Activated T-cell treated with anti-CD3 and anti-CD28 coated beads for 48 hours (primary cell): ENCODE measurements around the gene IL10RA.

Experiments used
- DNase-seq: peaks from one replicate; pipeline ENCODE4 v3.0.0-alpha.2; 2020; ENCODE audit warnings: low read depth

Gene IL10RA

GRCh38 chr11:117992620-117993019 lies 6.4 kb downstream of the IL10RA start:
- DNase-seq: no peak

GRCh38 chr11:117993988-117994745 lies 8.0 kb downstream of the IL10RA start:
- no peak for DNase-seq

- no peak for DNase-seq
These were observed 9.3 kb downstream of the IL10RA start for GRCh38 chr11:117995472-117995871.

- DNase-seq: no peak
These were observed 9.9 kb downstream of the IL10RA start for GRCh38 chr11:117996058-117996457.

GRCh38 chr11:117997406-117997805 lies 11.2 kb downstream of the IL10RA start:
- no peak for DNase-seq

GRCh38 chr11:117997823-117998579 lies 11.8 kb downstream of the IL10RA start:
- DNase-seq: no peak

GRCh38 chr11:117998664-117999353 lies 12.6 kb downstream of the IL10RA start:
- DNase-seq: no peak

- DNase-seq: no peak
These were observed 13.3 kb downstream of the IL10RA start for GRCh38 chr11:117999354-117999993.

GRCh38 chr11:118000067-118000849 lies 14.1 kb downstream of the IL10RA start:
- no peak for DNase-seq

GRCh38 chr11:118000850-118001228 lies 14.6 kb downstream of the IL10RA start:
- no peak for DNase-seq

- no peak for DNase-seq
These were observed 15.3 kb downstream of the IL10RA start for GRCh38 chr11:118001494-118001971.

GRCh38 chr11:118002010-118002540 lies 15.9 kb downstream of the IL10RA start:
- DNase-seq: peak; percentile 66

GRCh38 chr11:118002541-118003423 lies 16.6 kb downstream of the IL10RA start:
- DNase-seq: peak; percentile 75

- DNase-seq: no peak
These were observed 17.3 kb downstream of the IL10RA start for GRCh38 chr11:118003456-118003855.

GRCh38 chr11:118004543-118005223 lies 18.5 kb downstream of the IL10RA start:
- DNase-seq: no peak

GRCh38 chr11:118005224-118006152 lies 19.3 kb downstream of the IL10RA start:
- DNase-seq: no peak

GRCh38 chr11:118006153-118006534 lies 19.9 kb downstream of the IL10RA start:
- no peak for DNase-seq

- DNase-seq: no peak
These were observed 20.8 kb downstream of the IL10RA start for GRCh38 chr11:118007040-118007439.
